GM12865 (cell line): ENCODE measurements around the gene TASOR.
"Not testable (repeated sequence)": the region's sequence is repeated elsewhere in the genome, so short reads cannot be mapped to it uniquely, and the experiment has no call there.

Experiments
- DNase-seq: peaks from one replicate; pipeline ENCODE4 v3.0.0; 2010; ENCODE audit warnings: low read depth
- H3K4me3 ChIP-seq: 2 replicates; pipeline ENCODE4 v1.5.1; 2011; ENCODE audit warnings: mild to moderate bottlenecking, low read depth, low read length, control low read depth
- CTCF ChIP-seq: IDR thresholded peaks from 2 replicates; pipeline ENCODE4 v1.5.1; 2011; ENCODE audit warnings: low read length, control low read depth, low read depth, inconsistent platforms; ENCODE audit not compliant: insufficient read depth; ENCODE audit errors: missing control alignments

Gene TASOR

GRCh38 chr3:56683122-56683817, at the start of gene TASOR:
TASOR (minus strand) TSS chr3:56683265; CDS start chr3:56683006, 259 bp downstream.
- H3K4me3 ChIP-seq = peak within 1 kb of the TSS; percentile 82
- peak; percentile 95 for DNase-seq
- TF ChIP-seq CTCF = no peak

- no peak for DNase-seq
- TF ChIP-seq CTCF = no peak
- H3K4me3 ChIP-seq = no peak overlapping the region
These were observed 49.0 kb upstream of the TASOR start for GRCh38 chr3:56732109-56732508.

GRCh38 chr3:56725175-56725574, 42.1 kb upstream of the TASOR start:
- DNase-seq = peak; percentile 94
- TF ChIP-seq CTCF = no peak
- H3K4me3 ChIP-seq = peak overlapping the region; percentile 29

GRCh38 chr3:56724676-56725075, 41.6 kb upstream of the TASOR start:
- TF ChIP-seq CTCF = no peak
- peak; percentile 17 for DNase-seq
- no peak overlapping the region for H3K4me3 ChIP-seq

GRCh38 chr3:56720849-56721248, 37.8 kb upstream of the TASOR start:
- peak; percentile 13 for DNase-seq
- H3K4me3 ChIP-seq = no peak overlapping the region
- no peak for TF ChIP-seq CTCF

GRCh38 chr3:56718809-56719208, 35.7 kb upstream of the TASOR start:
- not testable (repeated sequence) for H3K4me3 ChIP-seq, DNase-seq

GRCh38 chr3:56711344-56711743, 28.3 kb upstream of the TASOR start:
- peak; percentile 19 for DNase-seq
- H3K4me3 ChIP-seq = no peak overlapping the region
- TF ChIP-seq CTCF = no peak
